Stimulated activated CD8-positive, alpha-beta memory T cell treated with anti-CD3 and anti-CD28 coated beads, Interleukin-12 subunit alpha, Interleukin-12 subunit beta, amount 100 ng/mL, for 1 hour (primary cell): ENCODE measurements around the gene POLD1.
"Not testable (repeated sequence)": the region's sequence is repeated elsewhere in the genome, so short reads cannot be mapped to it uniquely, and the experiment has no call there.

Experiments used
- DNase-seq: peaks from one replicate; pipeline ENCODE4 v3.0.0-alpha.2; 2020; ENCODE audit warnings: low read depth

POLD1 gene

GRCh38 chr19:50390952-50391351, 6.8 kb downstream of the POLD1 start:
- not testable (repeated sequence) for DNase-seq

GRCh38 chr19:50392759-50393158, 8.6 kb downstream of the POLD1 start:
- no peak for DNase-seq

DNA sequence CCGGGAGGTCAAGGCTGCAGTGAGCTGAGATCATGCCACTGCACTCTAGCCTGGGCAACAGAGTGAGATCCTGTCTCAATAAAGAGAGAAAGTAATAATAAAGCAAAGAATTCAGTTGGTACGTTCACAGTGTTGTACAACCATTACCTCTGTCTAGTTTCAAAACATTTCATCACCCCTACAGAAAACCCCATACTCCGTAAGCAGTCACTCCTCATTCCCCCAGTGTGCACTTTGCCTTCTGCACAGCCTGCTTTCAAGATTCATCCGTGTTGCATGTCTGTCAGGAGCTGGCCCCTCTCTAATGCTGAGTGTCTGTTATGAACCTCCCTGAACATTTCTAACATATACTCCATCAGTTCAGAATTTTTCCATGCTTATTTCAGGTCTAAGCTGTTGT, 9.4 kb downstream of the POLD1 start:
- no peak for DNase-seq

DNA sequence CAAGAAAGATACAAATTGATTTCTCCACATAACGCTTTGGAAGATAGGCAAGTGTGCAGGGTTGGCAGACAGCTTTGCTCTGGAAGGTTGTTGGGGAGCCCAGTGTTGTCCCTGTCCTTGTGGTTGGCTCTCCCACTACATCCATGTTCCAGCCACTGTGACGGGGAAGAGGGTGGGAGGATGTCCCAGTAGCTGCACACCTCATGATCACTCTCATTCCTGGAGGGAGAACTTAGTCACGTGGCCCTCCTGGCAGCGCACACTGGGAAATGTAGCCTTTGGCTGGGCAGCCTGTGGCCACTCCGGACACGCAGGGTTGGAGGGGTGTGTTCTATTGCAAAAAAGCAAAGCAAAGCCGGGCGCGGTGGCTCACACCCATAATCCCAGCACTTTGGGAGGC, 9.9 kb downstream of the POLD1 start:
- no peak for DNase-seq

- no peak for DNase-seq
These were observed 14.7 kb downstream of the POLD1 start for GRCh38 chr19:50398675-50399367.

- no peak for DNase-seq
These were observed 15.2 kb downstream of the POLD1 start for GRCh38 chr19:50399368-50399745.

DNA sequence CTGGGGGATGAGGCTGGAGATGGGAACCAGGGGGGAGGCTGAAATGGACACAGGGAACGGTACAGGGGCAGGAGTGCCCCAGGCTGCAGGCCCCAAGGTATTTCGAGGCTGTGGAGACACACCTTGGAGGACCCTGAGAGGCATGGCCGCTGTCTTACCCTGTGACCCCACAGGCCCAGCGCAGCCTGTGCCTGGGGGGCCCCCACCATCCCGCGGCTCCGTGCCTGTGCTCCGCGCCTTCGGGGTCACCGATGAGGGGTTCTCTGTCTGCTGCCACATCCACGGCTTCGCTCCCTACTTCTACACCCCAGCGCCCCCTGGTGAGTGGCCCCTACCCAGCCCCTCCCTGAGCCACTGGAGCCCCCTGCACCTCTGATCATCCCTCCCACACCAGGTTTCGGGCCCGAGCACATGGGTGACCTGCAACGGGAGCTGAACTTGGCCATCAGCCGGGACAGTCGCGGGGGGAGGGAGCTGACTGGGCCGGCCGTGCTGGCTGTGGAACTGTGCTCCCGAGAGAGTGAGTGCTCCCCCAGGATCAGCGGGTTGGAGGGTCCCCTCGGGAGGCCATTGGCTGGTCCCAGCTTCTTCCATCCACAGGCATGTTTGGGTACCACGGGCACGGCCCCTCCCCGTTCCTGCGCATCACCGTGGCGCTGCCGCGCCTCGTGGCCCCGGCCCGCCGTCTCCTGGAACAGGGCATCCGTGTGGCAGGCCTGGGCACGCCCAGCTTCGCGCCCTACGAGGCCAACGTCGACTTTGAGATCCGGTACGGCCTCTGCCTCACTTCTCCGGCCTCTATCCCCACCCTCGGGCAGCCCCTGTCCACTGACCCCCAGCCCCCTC, 17.7 kb downstream of the POLD1 start:
- no peak for DNase-seq

- no peak for DNase-seq
These were observed 18.6 kb downstream of the POLD1 start for GRCh38 chr19:50402544-50403301.

GRCh38 chr19:50406156-50406820, 22.1 kb downstream of the POLD1 start:
- no peak for DNase-seq

DNA sequence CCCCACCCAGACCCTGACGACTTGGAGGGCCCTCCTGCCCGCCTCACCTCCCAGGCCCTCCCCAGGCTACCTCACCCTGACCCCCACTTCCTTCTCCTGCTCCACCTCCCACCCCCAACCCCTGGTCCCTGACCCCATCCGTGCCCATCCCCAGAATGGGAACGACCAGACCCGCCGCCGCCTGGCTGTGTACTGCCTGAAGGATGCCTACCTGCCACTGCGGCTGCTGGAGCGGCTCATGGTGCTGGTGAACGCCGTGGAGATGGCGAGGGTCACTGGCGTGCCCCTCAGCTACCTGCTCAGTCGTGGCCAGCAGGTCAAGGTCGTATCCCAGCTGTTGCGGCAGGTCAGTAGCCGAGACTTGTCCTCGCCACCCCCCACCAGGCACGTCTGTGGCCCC, 22.7 kb downstream of the POLD1 start:
- DNase-seq, result no peak

DNA sequence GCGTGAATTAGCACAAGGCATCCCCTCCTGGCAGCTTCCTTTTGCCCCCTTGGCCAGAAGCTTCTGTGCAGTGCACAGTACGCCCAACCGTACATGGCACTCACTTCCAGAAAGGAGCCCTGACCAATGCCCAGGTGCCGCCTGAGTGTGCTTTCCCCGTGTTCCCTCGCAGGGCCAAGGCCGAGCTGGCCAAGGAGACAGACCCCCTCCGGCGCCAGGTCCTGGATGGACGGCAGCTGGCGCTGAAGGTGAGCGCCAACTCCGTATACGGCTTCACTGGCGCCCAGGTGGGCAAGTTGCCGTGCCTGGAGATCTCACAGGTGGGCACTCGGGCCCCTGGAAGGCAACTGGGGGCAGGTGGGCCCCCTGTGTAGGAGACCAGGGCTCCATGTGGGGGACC, 25.2 kb downstream of the POLD1 start:
- no peak for DNase-seq

DNA sequence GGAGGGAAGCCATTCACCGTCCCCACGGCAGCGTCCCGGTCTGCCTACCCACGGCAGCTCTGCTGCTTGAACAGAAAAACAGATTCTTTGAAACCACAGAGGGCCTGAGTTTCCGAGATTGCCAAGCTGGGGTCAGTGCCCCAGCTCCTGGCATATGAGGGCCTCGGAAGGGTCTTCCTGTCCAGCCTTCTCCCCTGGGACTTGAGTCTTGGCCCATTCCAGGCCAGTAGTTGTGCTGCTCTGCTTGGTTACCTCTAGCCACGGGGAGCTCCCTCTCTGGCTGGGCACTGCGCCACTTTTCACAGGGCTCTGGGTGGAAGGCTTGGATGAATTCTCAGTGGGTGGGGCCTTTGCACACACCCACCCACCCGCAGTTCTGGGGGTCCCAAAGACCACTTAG, 26.0 kb downstream of the POLD1 start:
- no peak for DNase-seq

GRCh38 chr19:50412419-50412818, 28.3 kb downstream of the POLD1 start:
- no peak for DNase-seq

GRCh38 chr19:50413096-50413495, 28.9 kb downstream of the POLD1 start:
- no peak for DNase-seq

GRCh38 chr19:50413531-50413930, 29.4 kb downstream of the POLD1 start:
- DNase-seq, result no peak

- peak; percentile 57 for DNase-seq
These were observed 30.9 kb downstream of the POLD1 start for GRCh38 chr19:50414864-50415660.

GRCh38 chr19:50415661-50416033, 31.5 kb downstream of the POLD1 start:
- no peak for DNase-seq

- no peak for DNase-seq
These were observed 32.2 kb downstream of the POLD1 start for GRCh38 chr19:50416034-50416977.

GRCh38 chr19:50417111-50418081, 33.2 kb downstream of the POLD1 start:
- no peak for DNase-seq
